K562 (cell line): ENCODE results near the gene ENC1.

ENCODE experiments used
- FOXK2 ChIP-seq, 2 experiments: fragments of 450-650 bp; IDR thresholded peaks in 1 of 2; conservative IDR thresholded peaks in 1 of 2; 2 replicates each; pipeline ENCODE4 v1.6.1; 2016; ENCODE audit warnings: low read depth in 2 of 2, mild to moderate bottlenecking in 1 of 2
- FOXO4 ChIP-seq: fragments of 450-650 bp; formaldehyde crosslinking; IDR thresholded peaks from 2 replicates; pipeline ENCODE4 v1.4.0; 2020; ENCODE audit warnings: mild to moderate bottlenecking, moderate library complexity
- HNRNPUL1 ChIP-seq: fragments of 200-400 bp; formaldehyde crosslinking; IDR thresholded peaks from 2 replicates; pipeline ENCODE4 v1.6.1; 2017; ENCODE audit warnings: low read length
- NFIX ChIP-seq: fragments of 250-450 bp; sonication (Bioruptor Pico); IDR thresholded peaks from 2 replicates; pipeline ENCODE4 v1.4.0; 2020; ENCODE audit warnings: low read depth, mild to moderate bottlenecking, moderate library complexity
- POLR2A ChIP-seq: fragments of 450-650 bp; conservative IDR thresholded peaks from 2 replicates; pipeline ENCODE4 v1.6.1; 2016
- RCOR1 ChIP-seq, 2 experiments: IDR thresholded peaks; 2 replicates each; pipeline ENCODE4 v1.6.1; 2012; ENCODE audit warnings: low read depth in 2 of 2, low read length in 2 of 2, borderline replicate concordance in 1 of 2, improper control_type of control experiment in 1 of 2
- ZNF407 ChIP-seq: fragments of 450-650 bp; IDR thresholded peaks from 2 replicates; pipeline ENCODE4 v1.6.1; 2016; ENCODE audit warnings: low read depth
- TF ChIP-seq, protein P1 (sequence below): sonication (generic); formaldehyde crosslinking; IDR thresholded peaks from 2 replicates; pipeline ENCODE4 v1.8.0; 2023; ENCODE audit warnings: mild to moderate bottlenecking, missing genetic modification reagents
- TF ChIP-seq, protein P2 (sequence below), 3 experiments: IDR thresholded peaks in 2 of 3; conservative IDR thresholded peaks in 1 of 3; 2 replicates each; pipeline ENCODE4 v1.5.1; 2011 to 2012; ENCODE audit warnings: low read length in 3 of 3, mild to moderate bottlenecking in 3 of 3, control low read depth in 2 of 3, improper control_type of control experiment in 1 of 3, inconsistent platforms in 1 of 3, low read depth in 1 of 3, mixed read lengths in 1 of 3, moderate library complexity in 1 of 3; ENCODE audit not compliant: insufficient read depth in 2 of 3

DNA sequence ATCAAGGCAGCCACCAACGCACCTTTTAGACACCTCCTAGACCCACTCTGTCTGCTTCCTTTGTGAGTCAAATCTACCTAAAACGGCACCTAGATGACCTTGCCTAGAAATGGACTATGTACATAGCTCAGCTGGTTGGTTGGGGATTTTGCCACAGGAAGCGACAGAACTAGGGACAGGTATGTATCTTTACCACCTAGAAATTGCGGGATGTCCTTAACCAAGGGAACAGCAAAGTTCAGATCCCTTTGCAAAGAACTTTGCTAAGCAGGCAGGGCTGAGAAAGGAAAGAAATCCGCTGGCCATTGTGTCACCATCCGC lies 2.0 kb upstream of the ENC1 start:
- TF ChIP-seq ZNF407 (no peak), POLR2A (no peak), NFIX (no peak), FOXK2 (conservative IDR thresholded peaks at IDR 0.05 in 1 of 2, IDR thresholded peaks at IDR 0.05 in 1 of 2; ENCODE audit: low read depth in 2 of 2) (no peak), RCOR1 (IDR thresholded peaks at IDR 0.05; ENCODE audit: borderline replicate concordance in 1 of 2, low read depth in 2 of 2, low read length in 2 of 2) (no peak), HNRNPUL1 (no peak), FOXO4 (no peak)
- TF ChIP-seq, protein P1, sequence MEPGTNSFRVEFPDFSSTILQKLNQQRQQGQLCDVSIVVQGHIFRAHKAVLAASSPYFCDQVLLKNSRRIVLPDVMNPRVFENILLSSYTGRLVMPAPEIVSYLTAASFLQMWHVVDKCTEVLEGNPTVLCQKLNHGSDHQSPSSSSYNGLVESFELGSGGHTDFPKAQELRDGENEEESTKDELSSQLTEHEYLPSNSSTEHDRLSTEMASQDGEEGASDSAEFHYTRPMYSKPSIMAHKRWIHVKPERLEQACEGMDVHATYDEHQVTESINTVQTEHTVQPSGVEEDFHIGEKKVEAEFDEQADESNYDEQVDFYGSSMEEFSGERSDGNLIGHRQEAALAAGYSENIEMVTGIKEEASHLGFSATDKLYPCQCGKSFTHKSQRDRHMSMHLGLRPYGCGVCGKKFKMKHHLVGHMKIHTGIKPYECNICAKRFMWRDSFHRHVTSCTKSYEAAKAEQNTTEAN (CRISPR knock-in tag), result no peak
- TF ChIP-seq, protein P2, sequence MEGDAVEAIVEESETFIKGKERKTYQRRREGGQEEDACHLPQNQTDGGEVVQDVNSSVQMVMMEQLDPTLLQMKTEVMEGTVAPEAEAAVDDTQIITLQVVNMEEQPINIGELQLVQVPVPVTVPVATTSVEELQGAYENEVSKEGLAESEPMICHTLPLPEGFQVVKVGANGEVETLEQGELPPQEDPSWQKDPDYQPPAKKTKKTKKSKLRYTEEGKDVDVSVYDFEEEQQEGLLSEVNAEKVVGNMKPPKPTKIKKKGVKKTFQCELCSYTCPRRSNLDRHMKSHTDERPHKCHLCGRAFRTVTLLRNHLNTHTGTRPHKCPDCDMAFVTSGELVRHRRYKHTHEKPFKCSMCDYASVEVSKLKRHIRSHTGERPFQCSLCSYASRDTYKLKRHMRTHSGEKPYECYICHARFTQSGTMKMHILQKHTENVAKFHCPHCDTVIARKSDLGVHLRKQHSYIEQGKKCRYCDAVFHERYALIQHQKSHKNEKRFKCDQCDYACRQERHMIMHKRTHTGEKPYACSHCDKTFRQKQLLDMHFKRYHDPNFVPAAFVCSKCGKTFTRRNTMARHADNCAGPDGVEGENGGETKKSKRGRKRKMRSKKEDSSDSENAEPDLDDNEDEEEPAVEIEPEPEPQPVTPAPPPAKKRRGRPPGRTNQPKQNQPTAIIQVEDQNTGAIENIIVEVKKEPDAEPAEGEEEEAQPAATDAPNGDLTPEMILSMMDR (IDR thresholded peaks at IDR 0.05 in 2 of 3, conservative IDR thresholded peaks at IDR 0.05 in 1 of 3; ENCODE audit: insufficient read depth in 2 of 3, low read depth in 1 of 3, low read length in 3 of 3), result no peak
